GM12878 (cell line): ENCODE measurements around the gene SSBP3. TPM values are rescaled to one million over a fixed set of nuclear protein-coding genes. Genes with fewer than 3 reads are reported as not detected.

Experiments
- ATAC-seq: fragments of 200-7000 bp; cut with Tn5 transposase; 3 replicates; pipeline ENCODE4 v1.9.1; 2020; ENCODE audit warnings: mild to moderate bottlenecking, moderate library complexity
- BruUV-seq: library from RNA; stranded (reverse); fragments of 400-500 nt; replicated peaks from 2 replicates; lab custom pipeline; 2021; lab: Mats Ljungman, UMichigan
- CTCF ChIA-PET: fragments of 300-600 bp; sonication (Branson Sonifier 250); formaldehyde crosslinking; extraction: SDS; loops from one replicate; lab custom pipeline; 2021; ENCODE audit warnings: inconsistent platforms; lab: Yijun Ruan, JAX
- POLR2A ChIA-PET: fragments of 350-600 bp; formaldehyde crosslinking; extraction: SDS; loops from one replicate; lab custom pipeline; 2021; ENCODE audit warnings: inconsistent platforms; lab: Charles Lee
- RAD21 ChIA-PET: fragments of 300-600 bp; sonication (Branson Sonifier 250); formaldehyde crosslinking; loops from one replicate; lab custom pipeline; 2023; ENCODE audit warnings: antibody characterized with exemption; ENCODE audit not compliant: unreplicated experiment; lab: Charles Lee
- SMC1A ChIA-PET: fragments of 300-600 bp; sonication (Branson Sonifier 250); formaldehyde crosslinking; loops from one replicate; lab custom pipeline; 2023; ENCODE audit not compliant: unreplicated experiment, uncharacterized antibody; lab: Charles Lee
- DNase-seq: peaks from one replicate; pipeline ENCODE4 v3.0.0-alpha.2; 2011; ENCODE audit warnings: low read depth, low spot score
- FAIRE-seq: peaks from 3 replicates; lab custom pipeline; 2011; peaks lifted over from hg19 to GRCh38; lab: Jason Lieb, UNC
- H2AFZ ChIP-seq: 2 replicates; pipeline ENCODE4 v1.6.0; 2011; ENCODE audit warnings: low read depth, low read length, control low read depth; ENCODE audit not compliant: control insufficient read depth
- H3K27ac ChIP-seq: 2 replicates; pipeline ENCODE4 v1.5.1; 2011; ENCODE audit warnings: control low read depth; ENCODE audit not compliant: control insufficient read depth, insufficient read depth
- H3K27me3 ChIP-seq, 2 experiments: replicated peaks in 1 of 2; 2 replicates each; pipeline versions ENCODE4 v1.6.0 to v1.6.1; 2011; ENCODE audit warnings: low read length in 1 of 2; ENCODE audit not compliant: control insufficient read depth in 2 of 2, insufficient read depth in 2 of 2
- H3K36me3 ChIP-seq, 2 experiments: 2 replicates each; pipeline ENCODE4 v1.5.1; 2011; ENCODE audit warnings: low read length in 1 of 2; ENCODE audit not compliant: control insufficient read depth in 2 of 2, insufficient read depth in 2 of 2
- H3K4me1 ChIP-seq: 2 replicates; pipeline ENCODE4 v1.6.1; 2011; ENCODE audit warnings: mild to moderate bottlenecking, low read length, moderate library complexity, mixed read lengths; ENCODE audit not compliant: control insufficient read depth, insufficient read depth
- H3K4me2 ChIP-seq: 2 replicates; pipeline ENCODE4 v1.6.0; 2011; ENCODE audit warnings: control low read depth; ENCODE audit not compliant: control insufficient read depth, insufficient read depth
- H3K4me3 ChIP-seq: fragments of 200-600 bp; sonication (generic); 2 replicates; pipeline ENCODE4 v1.5.1; 2016
- H3K79me2 ChIP-seq: 2 replicates; pipeline ENCODE4 v1.6.0; 2011; ENCODE audit warnings: low read length; ENCODE audit not compliant: control insufficient read depth, insufficient read depth
- H3K9ac ChIP-seq: 2 replicates; pipeline ENCODE4 v1.8.0; 2011; ENCODE audit warnings: low read length, control low read depth, mixed read lengths; ENCODE audit not compliant: control insufficient read depth, insufficient read depth
- H3K9me3 ChIP-seq: replicated peaks from 3 replicates; pipeline ENCODE4 v1.5.1; 2011; ENCODE audit warnings: mild to moderate bottlenecking, low read length; ENCODE audit not compliant: control insufficient read depth, insufficient read depth
- H4K20me1 ChIP-seq: 2 replicates; pipeline ENCODE4 v1.6.0; 2011; ENCODE audit not compliant: control insufficient read depth, insufficient read depth
- ASH2L ChIP-seq: fragments of 300-600, 200-600 bp; sonication (generic); IDR thresholded peaks from 2 replicates; pipeline ENCODE4 v1.6.1; 2017; ENCODE audit warnings: low read depth, mild to moderate bottlenecking, borderline replicate concordance
- IRF5 ChIP-seq: fragments of 450-650 bp; IDR thresholded peaks from 2 replicates; pipeline ENCODE4 v1.6.1; 2017; ENCODE audit warnings: borderline replicate concordance
- MLLT1 ChIP-seq: fragments of 450-650 bp; IDR thresholded peaks from 2 replicates; pipeline ENCODE4 v1.6.1; 2016; ENCODE audit warnings: mild to moderate bottlenecking
- MYB ChIP-seq: fragments of 150-350 bp; IDR thresholded peaks from 2 replicates; pipeline ENCODE4 v1.6.1; 2014; ENCODE audit warnings: mild to moderate bottlenecking, low read depth, low read length, borderline replicate concordance
- NR2C1 ChIP-seq: fragments of 450-650 bp; IDR thresholded peaks from 2 replicates; pipeline ENCODE4 v1.6.1; 2017; ENCODE audit warnings: antibody characterized with exemption, mild to moderate bottlenecking, moderate library complexity
- PKNOX1 ChIP-seq: fragments of 450-650 bp; IDR thresholded peaks from 2 replicates; pipeline ENCODE4 v1.6.1; 2016; ENCODE audit warnings: mild to moderate bottlenecking
- POU2F2 ChIP-seq: IDR thresholded peaks from 3 replicates; pipeline ENCODE4 v1.6.1; 2011; ENCODE audit warnings: low read depth, mild to moderate bottlenecking, low read length, borderline replicate concordance
- TARDBP ChIP-seq: IDR thresholded peaks from 2 replicates; pipeline ENCODE4 v1.6.1; 2016; ENCODE audit warnings: borderline replicate concordance
- YY1 ChIP-seq: IDR thresholded peaks from 2 replicates; pipeline ENCODE4 v1.6.1; 2011; ENCODE audit warnings: low read depth, mild to moderate bottlenecking, low read length
- ZNF24 ChIP-seq: fragments of 450-650 bp; IDR thresholded peaks from 2 replicates; pipeline ENCODE4 v1.6.1; 2017; ENCODE audit warnings: antibody characterized with exemption, mild to moderate bottlenecking
- WGBS: methylation state at CpG from one replicate; pipeline ENCODE4 v1.1.6; 2016; ENCODE audit warnings: low lambda C conversion rate; ENCODE audit not compliant: insufficient replicate concordance, insufficient coverage; ENCODE audit errors: missing lambda C conversion rate; 5-methylcytosine and 5-hydroxymethylcytosine counted together
- in situ Hi-C: fragments of 300-500 bp; cut with MboI; formaldehyde crosslinking; loops from 9 replicates; pipeline ENCODE4 v1.14.3; 2018; ENCODE audit warnings: mixed read lengths
- intact Hi-C: fragments of 100-400 bp; cut with micrococcal nuclease; formaldehyde crosslinking; loops from one replicate; pipeline ENCODE4 v1.14.2; 2022; ENCODE audit not compliant: unreplicated experiment
- polyA plus RNA-seq, 11 experiments: library from polyadenylated mRNA; depleted of rRNA in 4 of 11; unstranded in 6 of 11; stranded (reverse) in 5 of 11; fragments of >200 nt; fragmentation: Nextera tagmentation in 4 of 11; fragmentation: Illumina TruSeq in 1 of 11; extraction: Ambion mirVana in 4 of 11; extraction: Trizol in 1 of 11; gene quantifications; 1 replicate in 1 of 11; 2 replicates in 10 of 11; pipeline versions ENCODE4 v1.2.1 to v1.2.3, GENCODE V29; 2011 to 2016; ENCODE audit warnings: inconsistent platforms in 2 of 11, missing spikeins in 2 of 11, low read depth in 1 of 11
- total RNA-seq, 4 experiments: library from RNA; depleted of rRNA in 3 of 4; stranded (reverse); fragments of >200 nt in 3 of 4; fragmentation: Illumina TruSeq in 1 of 4; extraction: Trizol in 1 of 4; gene quantifications; 2 replicates each; pipeline versions ENCODE4 v1.2.1 to v1.2.3, GENCODE V29; 2013 to 2021

Gene SSBP3
- total and polyA plus RNA-seq, 10 of the 15 experiments (the other 5 are each of a cell fraction or from before 2014, with no cell fraction given), result 4.1 to 51.7 (median 17.1) TPM

- in situ Hi-C loops (no loop called here), intact Hi-C loops (no loop called here)
- H3K79me2 ChIP-seq, result no peaks in the 10 kb centered on the region
- ChIA-PET POLR2A (no interaction called here), RAD21 (no interaction called here)
- no peak for DNase-seq
- H3K4me1 ChIP-seq, result no peaks in the 10 kb centered on the region
- no peak for ATAC-seq
- no peak overlapping the region for H3K4me3 ChIP-seq
- peaks cover 0 to 17% of the 10 kb centered on the region in 2 experiments; a peak in 3 of 4 replicates for H3K36me3 ChIP-seq
- no TSS peak for BruUV-seq
- H4K20me1 ChIP-seq, result no peaks in the 10 kb centered on the region
- 82% methylated on average over 9 of the region's 9 CpGs for WGBS
- H3K4me2 ChIP-seq, result no peak overlapping the region
- no peaks in the 10 kb centered on the region for H3K9me3 ChIP-seq
- no peak overlapping the region for H3K9ac ChIP-seq
- no peak overlapping the region for H2AFZ ChIP-seq
- TF ChIP-seq ASH2L (no peak), NR2C1 (no peak), YY1 (no peak), MLLT1 (no peak), IRF5 (no peak), ZNF24 (no peak), PKNOX1 (no peak), POU2F2 (no peak), MYB (no peak), TARDBP (no peak)
- TF ChIP-seq, all 136 proteins: peak for 0
- ChIA-PET SMC1A (no interaction called here), CTCF (no interaction called here)
- Histone ChIP-seq H3K27me3 (no peaks in the 10 kb centered on the region), H3K27ac (no peak overlapping the region)
- FAIRE-seq, result no peak
Measured at GRCh38 chr1:54249819-54250435, 156.3 kb downstream of the SSBP3 start.
